ENCODE data around the gene UBTD2.

DNA sequence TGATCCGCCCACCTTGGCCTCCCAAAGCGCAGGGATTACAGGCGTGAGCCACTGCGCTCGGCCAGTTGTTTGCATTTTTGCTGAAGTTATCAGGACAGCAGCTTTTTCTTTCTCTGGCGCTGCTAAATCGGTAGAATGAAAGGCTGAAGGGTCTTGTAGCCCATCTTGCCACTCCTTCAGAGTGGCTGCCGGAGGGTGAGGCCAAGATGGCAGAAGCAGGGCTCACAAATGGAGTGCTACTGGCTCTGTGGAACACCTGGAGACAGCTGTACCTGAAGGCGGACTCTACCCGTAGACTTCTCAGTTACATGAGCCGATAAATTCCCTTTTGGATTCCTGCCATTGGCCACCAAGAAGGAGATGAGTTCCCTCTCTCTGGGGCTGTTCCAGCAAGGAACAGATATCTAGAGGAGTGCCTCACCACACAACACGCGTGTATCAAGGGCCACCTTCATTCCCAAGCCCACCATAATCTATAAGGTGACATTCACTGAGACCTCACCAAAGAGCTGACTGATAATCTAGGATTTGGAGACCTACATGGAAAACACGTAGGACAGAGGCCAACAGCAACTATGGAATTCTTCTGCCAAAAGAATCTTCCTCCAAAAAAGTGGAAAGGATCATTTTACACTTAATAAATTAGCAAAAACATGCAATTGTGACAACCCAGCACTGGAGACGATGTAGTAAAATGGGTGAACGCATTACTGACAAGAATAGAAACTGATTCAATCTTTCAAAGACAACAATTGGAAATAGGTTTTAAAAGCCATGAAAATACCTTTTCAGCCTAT lies 117.3 kb downstream of the UBTD2 start:
- TF ChIP-seq, protein P1, sequence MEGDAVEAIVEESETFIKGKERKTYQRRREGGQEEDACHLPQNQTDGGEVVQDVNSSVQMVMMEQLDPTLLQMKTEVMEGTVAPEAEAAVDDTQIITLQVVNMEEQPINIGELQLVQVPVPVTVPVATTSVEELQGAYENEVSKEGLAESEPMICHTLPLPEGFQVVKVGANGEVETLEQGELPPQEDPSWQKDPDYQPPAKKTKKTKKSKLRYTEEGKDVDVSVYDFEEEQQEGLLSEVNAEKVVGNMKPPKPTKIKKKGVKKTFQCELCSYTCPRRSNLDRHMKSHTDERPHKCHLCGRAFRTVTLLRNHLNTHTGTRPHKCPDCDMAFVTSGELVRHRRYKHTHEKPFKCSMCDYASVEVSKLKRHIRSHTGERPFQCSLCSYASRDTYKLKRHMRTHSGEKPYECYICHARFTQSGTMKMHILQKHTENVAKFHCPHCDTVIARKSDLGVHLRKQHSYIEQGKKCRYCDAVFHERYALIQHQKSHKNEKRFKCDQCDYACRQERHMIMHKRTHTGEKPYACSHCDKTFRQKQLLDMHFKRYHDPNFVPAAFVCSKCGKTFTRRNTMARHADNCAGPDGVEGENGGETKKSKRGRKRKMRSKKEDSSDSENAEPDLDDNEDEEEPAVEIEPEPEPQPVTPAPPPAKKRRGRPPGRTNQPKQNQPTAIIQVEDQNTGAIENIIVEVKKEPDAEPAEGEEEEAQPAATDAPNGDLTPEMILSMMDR (IDR thresholded peaks at IDR 0.05) = no peak
- TF ChIP-seq POLR2A (IDR thresholded peaks at IDR 0.05) = no peak
